AG04450 (cell line): ENCODE results near the gene TAGLN3. TPM values are rescaled to one million over a fixed set of nuclear protein-coding genes. Genes with fewer than 3 reads are reported as not detected.

Experiments used
- CTCF ChIA-PET: fragments of 300-600, 350-600 bp; formaldehyde crosslinking; extraction: SDS; loops from one replicate; lab custom pipeline; 2022; ENCODE audit warnings: antibody characterized with exemption, inconsistent platforms; lab: Charles Lee
- POLR2A ChIA-PET: fragments of 350-600 bp; formaldehyde crosslinking; extraction: SDS; loops from one replicate; lab custom pipeline; 2021; ENCODE audit warnings: antibody characterized with exemption, inconsistent platforms; lab: Yijun Ruan, JAX
- DNase-seq: peaks from one replicate; pipeline ENCODE4 v3.0.0-alpha.2; 2011; ENCODE audit warnings: low read depth, low spot score
- H3K27ac ChIP-seq: one replicate; pipeline ENCODE4 v1.5.1; 2012; ENCODE audit warnings: low read depth, low read length, control low read depth
- H3K27me3 ChIP-seq: one replicate; pipeline ENCODE4 v1.6.0; 2012; ENCODE audit warnings: low read length; ENCODE audit not compliant: control insufficient read depth, insufficient read depth
- H3K4me3 ChIP-seq: 2 replicates; pipeline ENCODE4 v1.5.1; 2011; ENCODE audit warnings: mild to moderate bottlenecking, low read depth, low read length, control low read depth
- H3K9me3 ChIP-seq: 2 replicates; pipeline ENCODE4 v1.5.1; 2012; ENCODE audit warnings: low read length; ENCODE audit not compliant: control insufficient read depth, insufficient read depth
- CTCF ChIP-seq: IDR thresholded peaks from 2 replicates; pipeline ENCODE4 v1.5.1; 2011; ENCODE audit warnings: low read depth, low read length, control low read depth, inconsistent platforms
- polyA plus RNA-seq: library from polyadenylated mRNA; depleted of rRNA; stranded (reverse); fragments of >200 nt; gene quantifications from 2 replicates; pipeline ENCODE4 v1.2.3, GENCODE V29; 2011

Gene TAGLN3
- polyA plus RNA-seq, 1 experiment: 2.5 TPM

- Histone ChIP-seq H3K27ac (no peak overlapping the region), H3K4me3 (no peak overlapping the region), H3K9me3 (no peaks in the 10 kb centered on the region), H3K27me3 (no peaks in the 10 kb centered on the region)
- CTCF ChIA-PET: interaction anchor here (5.1 to 11.9 kb wide), 2 partner anchors 7 to 16 kb away, joined by 31 to 118 read pairs; no protein-coding TSS in a partner anchor
- DNase-seq: no peak
- POLR2A ChIA-PET: no interaction called here
- no peak for TF ChIP-seq CTCF
These were observed 6.5 kb downstream of the TAGLN3 start for GRCh38 chr3:112005091-112005672.

GRCh38 chr3:112007633-112008032 lies 8.9 kb downstream of the TAGLN3 start:
- Histone ChIP-seq H3K27ac (no peak overlapping the region), H3K27me3 (no peaks in the 10 kb centered on the region), H3K9me3 (no peaks in the 10 kb centered on the region), H3K4me3 (no peak overlapping the region)
- POLR2A ChIA-PET: no interaction called here
- DNase-seq: no peak
- CTCF ChIA-PET: interaction anchor here (1.2 to 2.5 kb wide), 7 partner anchors 18 to 338 kb away, joined by 3 to 13 read pairs (median 6); no protein-coding TSS in a partner anchor
- TF ChIP-seq CTCF: no peak

- POLR2A ChIA-PET: no interaction called here
- no peak for TF ChIP-seq CTCF
- Histone ChIP-seq H3K4me3 (no peak overlapping the region), H3K9me3 (no peaks in the 10 kb centered on the region), H3K27me3 (no peaks in the 10 kb centered on the region), H3K27ac (no peak overlapping the region)
- no peak for DNase-seq
- CTCF ChIA-PET: interaction anchor here (1.1 to 5.4 kb wide), 2 partner anchors 21 to 294 kb away, joined by 8 to 169 read pairs; no protein-coding TSS in a partner anchor
These were observed 10.9 kb downstream of the TAGLN3 start for GRCh38 chr3:112009670-112010069.

GRCh38 chr3:112010636-112011035 lies 11.9 kb downstream of the TAGLN3 start:
- ChIA-PET POLR2A (interaction anchor here (0.7 kb wide), 1 partner anchor 426 kb away, joined by 3 read pairs; no protein-coding TSS in a partner anchor), CTCF (interaction anchor here (0.7 to 5.4 kb wide), 6 partner anchors 11 to 295 kb away, joined by 3 to 169 read pairs (median 56); partner anchors contain the start of gene TAGLN3)
- Histone ChIP-seq H3K27me3 (no peaks in the 10 kb centered on the region), H3K9me3 (no peaks in the 10 kb centered on the region), H3K27ac (no peak overlapping the region), H3K4me3 (no peak overlapping the region)
- no peak for TF ChIP-seq CTCF
- no peak for DNase-seq

GRCh38 chr3:112011376-112011940 lies 12.7 kb downstream of the TAGLN3 start:
- POLR2A ChIA-PET: no interaction called here
- TF ChIP-seq CTCF: no peak

More at GRCh38 chr3:112011376-112011940, 12.7 kb downstream of the TAGLN3 start:
- no peak overlapping the region for H3K27ac ChIP-seq
- DNase-seq: no peak
- no peaks in the 10 kb centered on the region for H3K27me3 ChIP-seq
- no peaks in the 10 kb centered on the region for H3K9me3 ChIP-seq
- H3K4me3 ChIP-seq: no peak overlapping the region
- CTCF ChIA-PET: interaction anchor here (0.7 to 5.4 kb wide), 7 partner anchors 12 to 342 kb away, joined by 3 to 169 read pairs (median 51); partner anchors contain the start of gene TAGLN3
